GM18951 (cell line): ENCODE measurements around the gene NANS.
"Not testable (repeated sequence)": the region's sequence is repeated elsewhere in the genome, so short reads cannot be mapped to it uniquely, and the experiment has no call there.

Experiments
- POLR2A ChIP-seq: IDR thresholded peaks from 4 replicates; pipeline ENCODE4 v1.6.1; 2011; ENCODE audit warnings: mild to moderate bottlenecking; ENCODE audit not compliant: insufficient read length, insufficient read depth; ENCODE audit errors: extremely low read depth
- in situ Hi-C: fragments of 300-500 bp; cut with MboI; formaldehyde crosslinking; loops from one replicate; pipeline ENCODE4 v1.12.0; 2022; ENCODE audit warnings: low sequenced_read_pairs, mixed read lengths, inconsistent platforms; ENCODE audit not compliant: unreplicated experiment

NANS gene

DNA sequence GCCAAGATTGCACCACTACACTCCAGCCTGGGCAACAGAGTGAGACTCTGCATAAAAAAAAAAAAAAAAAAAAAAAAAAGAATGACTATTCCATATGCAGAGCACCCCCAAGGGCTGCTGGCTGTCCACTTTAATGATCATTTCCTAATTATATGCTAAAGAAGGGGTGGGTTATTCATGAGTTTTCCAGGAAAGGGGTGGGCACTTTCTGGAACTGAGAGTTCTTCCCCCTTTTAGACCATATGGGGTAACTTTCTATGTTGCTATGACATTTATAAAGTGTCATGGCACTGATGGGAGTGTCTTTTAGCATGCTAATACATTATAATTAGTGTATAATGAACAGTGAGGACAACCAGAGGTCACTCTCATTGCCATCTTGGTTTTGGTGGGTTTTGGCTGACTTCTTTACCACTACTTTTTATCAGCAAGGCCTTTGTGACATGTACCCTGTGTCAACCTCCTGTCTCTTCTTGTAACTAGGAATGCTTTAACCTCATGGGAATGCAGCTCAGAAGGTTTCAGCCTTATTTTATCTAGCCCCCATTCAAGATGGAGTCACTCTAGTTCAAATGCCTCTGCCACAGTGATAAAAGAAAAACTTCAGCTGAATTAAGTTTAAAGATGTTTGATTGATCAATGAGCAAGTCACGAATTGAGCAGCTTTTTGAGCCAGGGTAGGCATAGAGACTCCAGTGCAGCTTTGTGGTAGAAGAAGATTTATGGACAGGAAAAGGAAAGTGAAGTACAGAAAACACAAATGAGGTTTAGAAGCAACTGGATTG lies 7.1 kb upstream of the NANS start:
- in situ Hi-C loops = no loop called here
- TF ChIP-seq POLR2A = no peak

DNA sequence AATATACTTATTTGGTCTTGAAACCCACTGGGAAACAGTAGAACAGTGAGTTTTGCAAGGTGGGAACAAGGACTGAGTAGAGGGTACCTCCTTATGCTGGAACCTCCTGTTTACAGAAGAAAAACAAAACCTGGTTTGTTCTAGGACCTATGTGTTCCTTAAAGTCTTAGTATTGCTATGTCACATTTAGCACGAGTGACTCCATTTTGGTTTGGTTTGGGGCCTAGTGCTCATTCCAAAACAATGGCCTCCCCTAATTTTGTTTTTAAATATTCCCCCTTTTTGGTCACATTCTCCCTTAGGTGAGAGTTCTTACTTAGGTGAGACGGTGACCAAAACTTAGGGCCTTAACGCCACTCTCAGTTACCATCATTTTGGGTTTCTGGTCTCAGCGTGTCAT lies 6.2 kb upstream of the NANS start:
- no peak for TF ChIP-seq POLR2A
- in situ Hi-C loops = no loop called here

DNA sequence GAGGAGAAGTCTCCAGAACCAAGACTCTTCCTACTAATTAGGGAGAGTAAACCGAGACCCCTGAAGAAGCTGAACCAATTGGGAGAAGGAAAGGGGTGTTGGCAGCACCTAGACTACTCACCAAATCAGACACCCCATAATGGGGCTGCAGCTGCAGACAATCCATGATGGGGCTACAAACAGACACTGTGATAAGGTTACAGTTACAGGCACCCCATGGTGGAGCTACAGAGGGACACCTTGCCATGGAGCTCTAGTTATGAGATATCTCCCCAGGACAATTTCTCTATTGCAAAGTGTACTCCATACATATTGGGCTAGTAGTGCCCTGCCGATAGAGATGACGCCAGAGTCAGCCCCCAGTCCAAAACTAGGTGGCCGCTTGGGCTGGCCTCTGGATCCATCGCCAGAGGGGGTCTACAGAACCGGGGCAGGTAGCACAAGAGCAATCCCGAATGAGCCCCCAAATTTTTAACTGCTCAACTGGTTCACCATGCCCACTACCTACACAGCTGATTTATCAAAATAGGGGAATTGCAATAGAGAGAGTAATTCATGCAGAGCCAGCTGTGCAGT lies 2.1 kb upstream of the NANS start:
- in situ Hi-C loops = no loop called here
- TF ChIP-seq POLR2A = no peak

DNA sequence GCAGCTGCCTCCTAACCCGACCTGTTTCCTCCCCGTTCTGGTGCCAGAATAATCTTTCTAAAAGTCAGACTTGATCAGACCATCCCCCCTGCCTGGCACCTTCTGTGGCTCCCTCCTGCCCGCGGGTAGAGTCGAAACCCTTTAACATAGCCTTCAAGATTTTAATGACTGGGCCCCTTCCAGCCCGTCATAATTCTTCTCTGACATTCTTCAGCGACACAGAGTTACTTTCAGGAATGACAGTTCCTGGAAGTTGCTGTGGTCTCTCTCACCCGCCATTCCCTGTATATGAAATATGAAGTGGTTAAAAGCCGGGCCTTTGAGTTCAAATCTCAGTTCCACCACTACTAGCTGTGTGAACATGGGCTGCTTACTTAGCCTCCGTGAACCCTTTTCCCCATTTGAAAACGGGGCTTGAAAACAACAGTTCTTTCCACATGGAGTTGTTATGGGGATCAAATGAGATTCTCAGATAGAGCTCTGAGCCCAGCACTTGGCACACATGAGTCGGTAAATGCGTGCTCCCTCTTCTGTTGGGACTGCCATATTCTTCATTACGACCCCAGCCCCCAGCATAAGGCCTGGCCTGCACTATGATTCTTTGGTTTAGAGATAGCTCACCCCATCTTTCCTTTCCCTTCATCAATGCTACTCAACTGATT lies 737 bp downstream of the NANS start:
- in situ Hi-C loops = no loop called here

DNA sequence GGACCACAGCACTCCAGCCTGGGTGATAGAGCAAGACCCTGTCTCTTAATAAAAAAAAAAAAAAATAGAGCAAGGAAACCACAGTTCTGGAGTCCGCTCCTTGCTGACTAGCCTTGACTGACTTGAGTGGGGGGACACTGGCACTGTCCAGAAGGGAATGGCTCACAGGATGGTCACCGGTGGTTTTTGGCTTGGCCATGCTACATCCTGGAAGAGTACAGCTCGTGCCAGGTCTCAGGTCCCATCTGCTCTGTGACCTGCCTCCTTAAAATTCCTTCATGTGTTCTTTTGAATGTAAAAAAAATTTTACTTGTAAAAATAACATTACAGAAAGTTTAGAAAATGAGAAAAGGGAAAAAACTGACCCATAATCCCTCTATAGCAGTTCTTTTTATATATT lies 5.6 kb downstream of the NANS start:
- no peak for TF ChIP-seq POLR2A
- in situ Hi-C loops = loop anchor here (10.0 kb wide), 1 partner anchor 203 kb away; no protein-coding TSS in a partner anchor

More for the DNA sequence above, 737 bp downstream of the NANS start:
- TF ChIP-seq POLR2A = no peak

DNA sequence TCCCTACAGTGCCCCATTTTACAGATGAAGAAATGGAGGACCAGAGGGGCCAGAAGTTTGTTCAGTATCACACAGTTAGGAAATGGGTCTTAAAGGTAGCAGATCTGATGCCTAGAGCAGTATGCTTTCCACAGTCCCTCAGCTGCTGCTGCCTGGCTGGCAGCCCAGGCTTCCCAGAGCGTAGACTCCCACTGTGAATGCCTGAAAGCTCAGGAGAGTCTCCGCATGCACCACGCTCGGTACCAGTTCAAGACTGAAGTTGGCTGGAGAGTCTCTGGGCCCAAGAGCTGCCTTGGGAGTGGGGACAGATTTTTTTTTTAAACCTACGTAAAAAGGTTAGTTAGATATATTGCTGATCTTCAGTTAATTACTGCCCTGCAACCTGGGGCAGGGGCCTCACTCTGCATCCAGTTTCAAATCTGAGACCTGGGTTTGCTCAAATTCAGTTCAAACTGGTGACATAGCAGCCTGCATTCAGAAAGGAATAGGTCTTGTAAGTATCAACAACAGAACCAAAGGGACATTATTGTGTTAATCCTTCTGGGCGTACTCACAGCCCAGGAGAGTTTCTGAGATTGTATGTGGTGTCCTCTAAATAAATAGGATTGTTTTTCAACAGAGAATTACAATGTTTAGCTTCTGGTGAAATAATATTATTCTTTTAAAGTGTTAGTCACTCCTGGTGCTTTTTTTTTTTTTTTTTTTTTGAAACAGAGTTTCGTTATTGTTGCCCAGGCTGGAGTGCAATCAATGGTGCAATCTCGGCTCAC lies 8.3 kb downstream of the NANS start:
- TF ChIP-seq POLR2A = no peak
- in situ Hi-C loops = loop anchor here (10.0 kb wide), 1 partner anchor 200 kb away; no protein-coding TSS in a partner anchor

DNA sequence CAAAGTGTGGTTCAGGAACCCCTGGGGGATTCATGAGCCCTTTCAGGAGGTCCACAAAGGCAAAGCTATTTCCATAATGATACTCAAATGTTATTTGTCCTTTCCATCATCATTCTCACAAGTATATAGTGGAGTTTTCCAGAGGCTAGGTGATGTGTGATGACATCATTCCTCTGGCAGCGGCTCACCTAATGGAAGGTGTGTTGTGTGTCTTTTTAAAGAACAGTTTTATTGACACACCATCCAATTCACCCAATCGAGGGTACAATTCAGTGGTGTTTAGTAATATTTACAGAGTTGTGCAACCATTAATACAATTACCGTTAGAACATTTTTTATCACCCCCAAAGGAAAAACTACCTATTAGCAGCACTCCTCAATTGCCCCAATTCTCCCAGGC lies 9.7 kb downstream of the NANS start:
- no peak for TF ChIP-seq POLR2A
- in situ Hi-C loops = loop anchor here (10.0 kb wide), 1 partner anchor 199 kb away; no protein-coding TSS in a partner anchor

DNA sequence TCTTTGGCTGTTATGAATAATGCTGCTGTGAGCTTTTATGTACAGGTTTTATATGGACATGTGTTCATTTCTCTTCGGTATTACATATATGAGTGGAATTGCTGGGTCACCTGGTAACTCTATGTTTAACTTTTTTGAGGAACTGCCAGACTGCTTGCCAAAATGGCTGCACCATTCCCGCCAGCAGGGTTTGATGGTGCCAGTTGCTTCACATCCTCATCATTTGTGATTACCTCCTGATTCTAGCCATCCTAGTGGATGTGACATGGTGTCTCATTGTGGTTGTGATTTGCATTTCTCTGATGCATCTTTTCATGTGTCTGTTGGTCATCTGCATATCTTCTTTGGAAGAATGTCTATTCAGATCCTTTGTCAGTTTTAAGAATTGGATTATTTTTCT lies 10.7 kb downstream of the NANS start:
- no peak for TF ChIP-seq POLR2A
- in situ Hi-C loops = loop anchor here (10.0 kb wide), 1 partner anchor 198 kb away; no protein-coding TSS in a partner anchor

DNA sequence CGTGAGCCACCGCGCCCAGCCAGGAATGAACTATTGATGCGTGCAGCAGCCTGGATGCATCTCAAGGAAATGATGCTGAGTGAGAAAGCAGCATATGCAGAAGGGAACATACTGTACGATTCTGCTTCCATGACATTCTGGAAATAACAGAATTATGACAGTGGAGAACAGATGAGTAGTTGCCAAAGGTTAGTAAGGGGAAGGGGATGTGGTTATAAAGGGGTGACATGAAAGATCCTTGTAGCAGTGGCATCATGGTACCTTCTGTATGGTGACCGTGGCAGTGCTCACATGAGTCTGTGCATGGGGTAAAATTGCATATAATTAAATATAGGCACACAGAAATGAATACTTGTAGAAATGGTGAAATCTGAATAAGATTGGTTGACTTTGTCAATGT lies 13.0 kb downstream of the NANS start:
- in situ Hi-C loops = loop anchor here (10.0 kb wide), 1 partner anchor 195 kb away; no protein-coding TSS in a partner anchor
- TF ChIP-seq POLR2A = no peak

DNA sequence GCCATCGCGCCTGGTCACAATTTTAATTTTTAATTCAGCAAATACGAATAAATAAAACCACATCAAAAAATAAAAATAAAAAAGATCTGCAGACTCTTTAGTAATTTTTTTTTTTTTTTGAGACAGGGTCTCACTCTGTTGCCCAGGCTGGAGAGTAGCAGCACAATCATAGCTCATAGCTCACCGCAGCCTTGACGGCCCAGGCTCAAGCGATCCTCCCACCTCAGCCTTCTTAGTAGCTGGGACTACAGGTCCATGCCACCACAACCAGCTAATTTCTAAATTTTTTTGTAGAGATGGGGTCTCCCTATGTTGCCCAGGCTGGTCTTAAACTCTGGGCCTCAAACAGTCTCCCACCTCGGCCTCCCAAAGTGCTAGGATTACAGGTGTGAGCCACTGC lies 14.2 kb downstream of the NANS start:
- in situ Hi-C loops = no loop called here
- no peak for TF ChIP-seq POLR2A

DNA sequence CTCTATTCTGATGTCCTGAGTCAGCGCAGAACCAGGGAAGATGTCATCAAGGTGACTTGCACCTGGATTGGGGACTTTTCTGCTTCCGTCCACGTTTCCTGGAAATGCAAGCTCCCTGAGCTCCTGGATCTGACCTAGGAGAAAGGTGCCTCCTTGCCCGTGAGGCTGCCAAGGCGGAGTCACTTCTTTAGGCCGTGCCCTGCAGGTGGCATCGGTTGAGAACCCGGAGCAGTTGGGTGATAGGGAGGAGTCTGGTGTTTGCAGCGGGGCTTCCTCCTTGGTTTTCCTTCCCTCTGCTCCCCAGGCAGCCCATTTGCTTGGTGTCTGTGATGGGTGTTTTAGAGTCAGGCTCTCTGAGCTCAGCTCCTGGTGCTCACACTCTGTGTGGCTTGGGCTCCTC lies 15.2 kb downstream of the NANS start:
- TF ChIP-seq POLR2A = no peak
- in situ Hi-C loops = no loop called here

DNA sequence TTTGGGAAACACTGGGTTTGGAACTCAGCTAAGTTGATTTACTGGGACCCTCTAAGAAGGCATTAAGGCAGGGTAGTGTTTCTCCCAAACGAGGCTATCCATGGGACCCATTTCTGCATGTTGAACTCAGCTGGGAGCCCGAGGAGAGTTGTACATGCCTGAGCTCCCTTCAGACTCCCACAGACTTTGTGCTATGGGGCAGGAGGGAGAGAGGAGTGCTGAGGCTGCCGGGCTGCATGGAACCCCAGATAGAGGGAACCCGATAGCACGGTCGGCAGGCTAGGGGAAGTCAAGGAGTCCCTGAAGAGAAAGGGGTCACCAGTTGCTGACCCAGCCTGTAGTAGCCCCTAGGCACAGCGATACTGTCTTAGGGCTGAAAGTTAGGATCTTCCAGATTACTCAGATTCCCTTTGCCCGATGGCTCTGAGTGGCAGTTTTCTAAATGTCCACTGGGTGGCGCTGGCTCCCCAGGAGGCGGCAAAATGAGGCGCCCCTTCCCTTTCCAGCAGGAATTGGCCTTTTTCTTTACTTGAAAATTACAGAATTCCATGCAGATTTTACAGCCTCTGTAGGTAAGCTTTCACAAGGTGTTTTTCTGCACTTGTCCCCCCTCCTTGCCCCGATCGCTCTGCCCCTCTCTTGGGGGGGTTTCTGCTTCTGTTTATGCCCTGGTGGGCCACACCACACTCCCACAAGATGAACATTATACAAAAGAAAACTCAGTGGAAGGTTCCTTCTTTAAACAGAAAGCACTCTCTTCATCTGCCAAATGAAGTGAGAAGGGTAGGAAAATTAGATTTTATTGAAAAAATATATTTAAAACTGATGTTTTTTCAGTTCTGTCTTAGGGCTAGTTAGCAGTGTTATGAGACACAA lies 17.8 kb downstream of the NANS start:
- in situ Hi-C loops = no loop called here
- no peak for TF ChIP-seq POLR2A

DNA sequence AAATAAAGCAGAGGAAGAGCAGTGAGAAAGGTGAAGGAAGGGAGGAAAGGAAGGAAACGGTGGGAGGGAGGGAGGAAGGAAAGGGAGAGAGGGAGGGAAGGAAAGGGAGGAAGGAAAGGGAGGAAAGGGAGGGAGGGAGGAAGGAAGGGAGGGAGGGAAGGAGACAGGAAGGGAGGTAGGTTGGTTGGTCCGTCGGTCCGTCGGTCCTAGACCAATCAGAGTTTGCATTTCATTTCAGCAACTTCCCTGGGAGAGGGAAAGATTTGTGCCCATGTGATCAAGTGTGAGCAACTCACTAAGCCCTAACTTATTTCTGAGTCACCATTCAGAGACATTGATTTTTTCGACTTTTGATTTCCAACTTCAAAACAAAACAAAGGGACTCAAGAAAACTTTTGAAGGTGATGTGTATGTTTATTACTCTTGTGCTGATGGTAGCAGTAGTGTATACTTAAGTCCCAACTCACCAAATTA lies 18.8 kb downstream of the NANS start:
- in situ Hi-C loops = no loop called here
- no peak for TF ChIP-seq POLR2A

DNA sequence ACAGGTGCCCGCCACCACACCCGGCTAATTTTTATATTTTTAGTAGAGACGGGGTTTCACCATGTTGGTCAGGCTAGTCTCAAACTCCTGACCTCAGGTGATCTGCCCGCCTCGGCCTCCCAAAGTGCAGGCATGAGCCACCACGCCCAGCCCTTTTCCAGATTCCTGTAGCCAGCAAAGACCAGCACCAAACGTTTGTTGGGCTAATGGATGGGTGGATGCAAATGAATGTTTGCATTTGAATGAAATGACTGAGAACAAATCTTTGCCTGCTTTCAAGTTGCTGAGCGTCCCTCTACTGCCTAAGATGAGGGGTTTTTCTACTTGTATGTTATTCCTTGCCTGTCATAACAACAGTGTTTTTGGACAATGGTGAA lies 20.0 kb downstream of the NANS start:
- in situ Hi-C loops = not testable (repeated sequence)
